Measurements from ENCODE around the gene TBX15. TPM values are rescaled to one million over a fixed set of nuclear protein-coding genes. Genes with fewer than 3 reads are reported as not detected.

TBX15 gene
- total RNA-seq, 4 donors from 2014 or later = 3.3 to 10.8 (median 3.5) TPM

DNA sequence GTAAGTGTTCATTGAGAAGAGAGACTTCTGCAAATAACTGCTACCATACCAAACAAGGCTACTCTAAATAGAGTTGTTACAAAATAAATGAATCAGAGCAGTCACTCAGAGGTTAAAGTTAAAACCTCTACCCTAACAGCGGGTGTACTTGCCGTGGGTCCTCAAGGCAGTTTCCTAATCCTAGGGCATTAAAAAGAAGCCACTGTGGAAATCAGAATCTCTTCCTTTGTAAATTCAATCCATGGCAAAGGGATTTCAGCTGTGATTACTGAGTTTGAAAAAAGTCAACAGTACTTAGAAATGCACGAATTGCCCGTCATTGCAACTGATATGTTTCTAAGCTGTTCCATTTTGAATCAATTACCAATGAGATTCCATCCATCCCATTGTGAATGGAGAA lies 13.5 kb downstream of the TBX15 start:
- Histone ChIP-seq H3K9me3 (no peaks in the 10 kb centered on the region), H3K27ac (no peak overlapping the region), H3K4me3 (no peak overlapping the region), H3K4me1 (peaks cover 15% of the 10 kb centered on the region), H3K27me3 (peaks cover 41% of the 10 kb centered on the region), H3K36me3 (no peaks in the 10 kb centered on the region)
- 70% methylated on average over 4 of the region's 4 CpGs for WGBS
- DNase-seq (ENCODE audit: low spot score in 2 of 2) = no peak
- TF ChIP-seq POLR2AphosphoS5 (IDR thresholded peaks at IDR 0.05) (no peak), POLR2A (IDR thresholded peaks at IDR 0.05) (no peak), EP300 (IDR thresholded peaks at IDR 0.05) (no peak)
- TF ChIP-seq, protein P1, sequence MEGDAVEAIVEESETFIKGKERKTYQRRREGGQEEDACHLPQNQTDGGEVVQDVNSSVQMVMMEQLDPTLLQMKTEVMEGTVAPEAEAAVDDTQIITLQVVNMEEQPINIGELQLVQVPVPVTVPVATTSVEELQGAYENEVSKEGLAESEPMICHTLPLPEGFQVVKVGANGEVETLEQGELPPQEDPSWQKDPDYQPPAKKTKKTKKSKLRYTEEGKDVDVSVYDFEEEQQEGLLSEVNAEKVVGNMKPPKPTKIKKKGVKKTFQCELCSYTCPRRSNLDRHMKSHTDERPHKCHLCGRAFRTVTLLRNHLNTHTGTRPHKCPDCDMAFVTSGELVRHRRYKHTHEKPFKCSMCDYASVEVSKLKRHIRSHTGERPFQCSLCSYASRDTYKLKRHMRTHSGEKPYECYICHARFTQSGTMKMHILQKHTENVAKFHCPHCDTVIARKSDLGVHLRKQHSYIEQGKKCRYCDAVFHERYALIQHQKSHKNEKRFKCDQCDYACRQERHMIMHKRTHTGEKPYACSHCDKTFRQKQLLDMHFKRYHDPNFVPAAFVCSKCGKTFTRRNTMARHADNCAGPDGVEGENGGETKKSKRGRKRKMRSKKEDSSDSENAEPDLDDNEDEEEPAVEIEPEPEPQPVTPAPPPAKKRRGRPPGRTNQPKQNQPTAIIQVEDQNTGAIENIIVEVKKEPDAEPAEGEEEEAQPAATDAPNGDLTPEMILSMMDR (IDR thresholded peaks at IDR 0.05) = no peak

DNA sequence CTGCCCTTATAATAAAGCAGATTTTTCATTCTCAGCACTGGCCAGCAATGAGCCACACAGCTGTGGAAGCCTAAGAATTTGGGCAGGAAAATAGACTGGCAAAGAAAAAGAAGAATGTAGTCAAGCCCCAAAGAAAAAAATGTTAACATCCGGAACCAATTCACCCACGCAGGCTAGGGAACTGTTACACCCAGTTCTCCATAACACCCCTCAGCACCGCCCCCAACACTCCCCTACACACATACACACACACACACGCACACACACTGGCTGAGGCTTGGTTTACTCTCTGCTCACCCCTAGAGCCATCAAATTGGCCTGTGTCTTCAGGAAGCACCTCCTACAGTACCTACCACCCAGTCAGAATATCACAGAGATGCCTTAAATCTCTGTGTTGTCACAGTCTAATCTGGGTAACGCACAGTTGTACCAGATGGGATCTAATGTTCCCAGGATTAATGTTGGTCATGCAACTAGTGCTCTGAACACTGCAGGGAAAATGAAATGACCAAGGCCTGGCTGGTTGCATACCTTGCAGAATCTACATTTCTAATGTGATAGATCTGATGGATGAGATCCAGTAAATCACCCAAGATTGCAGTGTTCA lies 14.5 kb downstream of the TBX15 start:
- Histone ChIP-seq H3K4me1 (peaks cover 6% of the 10 kb centered on the region), H3K9me3 (no peaks in the 10 kb centered on the region), H3K36me3 (no peaks in the 10 kb centered on the region), H3K27me3 (peaks cover 31% of the 10 kb centered on the region), H3K4me3 (no peak overlapping the region), H3K27ac (no peak overlapping the region)
- TF ChIP-seq, protein P1 (IDR thresholded peaks at IDR 0.05) = no peak
- peak in 1 of 3 donors; percentile 31 for TF ChIP-seq POLR2AphosphoS5 (IDR thresholded peaks at IDR 0.05)
- no peak for DNase-seq (ENCODE audit: low spot score in 2 of 2)
- WGBS = 45% methylated on average over 5 of the region's 5 CpGs

DNA sequence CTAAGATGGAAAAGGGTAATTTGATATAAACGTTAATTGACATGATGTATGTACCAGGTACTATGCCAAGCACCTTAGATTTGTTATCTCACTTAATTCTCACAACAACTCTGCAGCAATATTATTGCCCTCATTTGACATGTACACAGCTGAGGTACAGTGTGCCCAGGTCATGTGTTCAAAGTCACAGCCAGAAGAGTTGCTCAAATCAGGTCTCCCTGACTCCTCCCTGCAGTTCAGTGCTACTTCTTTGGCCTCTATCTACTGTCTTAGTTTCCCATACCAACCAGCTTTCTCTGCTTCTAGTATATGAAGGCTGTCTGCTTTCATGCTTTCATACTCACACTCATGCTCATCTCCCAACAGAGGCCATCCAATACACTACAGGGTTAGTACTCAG lies 15.1 kb downstream of the TBX15 start:
- H3K9me3 ChIP-seq = no peaks in the 10 kb centered on the region
- no peak for DNase-seq (ENCODE audit: low spot score in 2 of 2)
- H3K36me3 ChIP-seq = no peaks in the 10 kb centered on the region
- TF ChIP-seq, protein P1 (IDR thresholded peaks at IDR 0.05) = no peak
- no peak for TF ChIP-seq EP300 (IDR thresholded peaks at IDR 0.05)
- TF ChIP-seq POLR2A (IDR thresholded peaks at IDR 0.05) = no peak
- TF ChIP-seq POLR2AphosphoS5 (IDR thresholded peaks at IDR 0.05) = no peak
- H3K4me3 ChIP-seq = no peak overlapping the region
- peak overlapping the region; percentile 11 for H3K27ac ChIP-seq
- WGBS = 65% methylated on average over 1 of the region's 1 CpG
- peaks cover 25% of the 10 kb centered on the region for H3K27me3 ChIP-seq
- peaks cover 9% of the 10 kb centered on the region for H3K4me1 ChIP-seq

DNA sequence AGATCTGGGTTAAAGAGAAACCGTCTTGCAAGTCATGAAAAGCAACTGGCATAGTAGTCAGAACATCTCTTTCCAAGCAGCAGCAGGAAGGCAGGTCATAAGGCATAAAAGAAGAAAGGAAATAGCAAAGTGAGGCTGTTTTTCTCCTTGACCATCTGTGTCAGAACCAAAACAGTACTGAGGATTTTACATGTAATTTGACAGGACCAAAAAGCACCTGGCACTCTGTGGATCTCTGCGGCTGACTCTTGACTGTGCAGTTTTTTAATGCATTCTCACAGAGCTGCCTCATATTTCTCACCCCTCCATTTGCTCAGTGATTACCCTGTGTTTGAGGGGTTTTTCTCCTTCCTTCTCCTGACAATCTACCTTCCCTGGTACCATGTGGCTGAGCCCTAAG lies 17.7 kb downstream of the TBX15 start:
- TF ChIP-seq POLR2AphosphoS5 (IDR thresholded peaks at IDR 0.05) (no peak), POLR2A (IDR thresholded peaks at IDR 0.05) (no peak), EP300 (IDR thresholded peaks at IDR 0.05) (no peak)
- TF ChIP-seq, protein P1 (IDR thresholded peaks at IDR 0.05) = no peak
- no peak for DNase-seq (ENCODE audit: low spot score in 2 of 2)
- no peaks in the 10 kb centered on the region for H3K9me3 ChIP-seq
- WGBS = 83% methylated on average over 2 of the region's 2 CpGs
- peaks cover 19% of the 10 kb centered on the region for H3K4me1 ChIP-seq
- H3K27ac ChIP-seq = no peak overlapping the region
- peaks cover 8% of the 10 kb centered on the region for H3K27me3 ChIP-seq
- H3K4me3 ChIP-seq = no peak overlapping the region
- H3K36me3 ChIP-seq = no peaks in the 10 kb centered on the region

DNA sequence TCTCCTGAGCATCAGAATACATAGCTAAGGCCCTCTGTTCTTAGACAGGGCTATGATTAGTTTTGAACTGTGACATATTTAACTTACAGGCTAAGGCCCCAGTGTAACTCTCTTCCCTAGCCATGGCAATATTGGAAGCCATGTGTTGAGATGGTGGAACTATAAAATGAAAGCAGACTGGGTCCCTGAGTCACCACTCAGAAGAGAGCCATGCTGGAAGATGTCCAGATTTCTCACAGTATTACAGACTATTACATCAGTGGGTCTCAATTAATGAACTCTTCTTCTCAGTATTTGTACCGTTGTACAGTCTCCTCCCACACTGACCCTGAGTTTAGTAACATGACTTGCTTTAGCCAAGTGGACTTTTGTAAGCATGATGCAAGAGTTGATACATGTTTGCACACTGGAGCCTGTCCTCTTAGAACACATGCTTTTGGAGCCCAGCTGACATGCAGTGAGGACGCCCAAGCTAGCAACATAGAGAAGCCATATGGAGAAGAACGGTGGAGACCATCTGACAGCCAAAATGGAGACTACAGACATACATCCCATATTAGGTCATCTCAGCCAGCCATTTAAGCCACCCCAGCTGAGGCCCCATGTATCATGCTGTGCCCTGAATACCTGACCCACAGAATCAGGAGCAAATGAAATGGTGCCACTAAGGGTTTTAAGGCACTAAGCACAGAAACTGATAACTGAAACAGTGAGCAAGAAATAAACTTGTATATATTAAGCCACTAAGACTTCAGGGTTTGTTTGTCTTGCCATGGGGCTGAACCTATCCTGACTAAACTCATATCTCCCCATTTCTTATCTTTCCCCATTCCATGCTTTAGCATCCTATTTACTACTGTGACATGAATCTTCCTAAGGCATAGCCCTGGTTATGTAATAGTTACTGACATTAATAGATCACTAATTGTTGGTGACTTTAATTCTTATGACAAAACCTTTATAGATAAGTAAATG lies 24.4 kb downstream of the TBX15 start:
- WGBS = 79% methylated on average over 3 of the region's 3 CpGs
- Histone ChIP-seq H3K4me3 (no peak overlapping the region), H3K27ac (no peak overlapping the region), H3K9me3 (no peaks in the 10 kb centered on the region), H3K27me3 (no peaks in the 10 kb centered on the region), H3K36me3 (no peaks in the 10 kb centered on the region), H3K4me1 (peaks cover 21% of the 10 kb centered on the region)
- TF ChIP-seq, protein P1 (IDR thresholded peaks at IDR 0.05) = no peak
- TF ChIP-seq POLR2AphosphoS5 (IDR thresholded peaks at IDR 0.05) (peak; percentile 43 to 91 (median 89)), EP300 (IDR thresholded peaks at IDR 0.05) (no peak), POLR2A (IDR thresholded peaks at IDR 0.05) (no peak)
- DNase-seq (ENCODE audit: low spot score in 2 of 2) = no peak

All from suprapubic skin (tissue), 4 donors.